Esophagus squamous epithelium (tissue), 5 donors: ENCODE results near the gene IMMT. TPM values are rescaled to one million over a fixed set of nuclear protein-coding genes. Genes with fewer than 3 reads are reported as not detected.
"Not testable (repeated sequence)": the region's sequence is repeated elsewhere in the genome, so short reads cannot be mapped to it uniquely, and the experiment has no call there.

Experiments used
- DNase-seq: peaks from one replicate; lab custom pipeline; 2025; lab: John Stamatoyannopoulos, UW
- H3K27ac ChIP-seq, 4 donors: fragments of 200-600 bp; sonication (generic); one replicate each; pipeline ENCODE4 v1.5.1; 2016 to 2019; ENCODE audit warnings: mild to moderate bottlenecking in 1 of 4
- H3K27me3 ChIP-seq, 4 donors: fragments of 200-600 bp; sonication (generic); 1 replicate in 3 of 4; 2 replicates in 1 of 4; pipeline versions ENCODE4 v1.5.1 to v1.6.0; 2017 to 2021; ENCODE audit warnings: antibody characterized with exemption in 1 of 4
- H3K36me3 ChIP-seq, 3 donors: fragments of 200-600 bp; sonication (generic); one replicate each; pipeline ENCODE4 v1.5.1; 2016 to 2019
- H3K4me1 ChIP-seq, 3 donors: fragments of 200-600 bp; sonication (generic); one replicate each; pipeline ENCODE4 v1.5.1; 2017 to 2019
- H3K4me3 ChIP-seq, 4 donors: fragments of 200-600 bp; sonication (generic); 1 replicate in 3 of 4; 2 replicates in 1 of 4; pipeline ENCODE4 v1.5.1; 2016 to 2019; ENCODE audit warnings: mild to moderate bottlenecking in 2 of 4, moderate library complexity in 1 of 4
- H3K9me3 ChIP-seq, 3 donors: fragments of 200-600 bp; sonication (generic); one replicate each; pipeline ENCODE4 v1.5.1; 2016 to 2019
- POLR2A ChIP-seq, 4 donors: fragments of 450-650 bp; IDR thresholded peaks; one replicate each; pipeline ENCODE4 v1.6.1; 2017; ENCODE audit warnings: antibody characterized with exemption in 4 of 4, mild to moderate bottlenecking in 4 of 4, moderate library complexity in 3 of 4
- WGBS, 2 donors: methylation state at CpG; one replicate each; pipeline ENCODE4 v1.1.5; 2018; 5-methylcytosine and 5-hydroxymethylcytosine counted together
- intact Hi-C: fragments of 100-400 bp; cut with DNase I; formaldehyde crosslinking; loops from one replicate; pipeline ENCODE4 v1.15.0; 2022
- total RNA-seq, 4 donors: library from RNA; depleted of rRNA; stranded (reverse); fragments of >200 nt; gene quantifications; one replicate each; pipeline ENCODE4 v1.1.0, GENCODE V29; 2016
- TF ChIP-seq, protein P1 (sequence below), 6 experiments: fragments of 450-650 bp in 4 of 6; fragments of 200-600 bp in 2 of 6; sonication (generic) in 2 of 6; IDR thresholded peaks; one replicate each; pipeline ENCODE4 v1.5.1; 2016 to 2019; ENCODE audit warnings: antibody characterized with exemption in 6 of 6, mild to moderate bottlenecking in 4 of 6, moderate library complexity in 4 of 6
- donor health status: DM: yes; HTN: yes; CAD: no.

IMMT gene
- 10 to 100 TPM; 40.1 to 55.1 (median 49.0) TPM for total RNA-seq

DNA sequence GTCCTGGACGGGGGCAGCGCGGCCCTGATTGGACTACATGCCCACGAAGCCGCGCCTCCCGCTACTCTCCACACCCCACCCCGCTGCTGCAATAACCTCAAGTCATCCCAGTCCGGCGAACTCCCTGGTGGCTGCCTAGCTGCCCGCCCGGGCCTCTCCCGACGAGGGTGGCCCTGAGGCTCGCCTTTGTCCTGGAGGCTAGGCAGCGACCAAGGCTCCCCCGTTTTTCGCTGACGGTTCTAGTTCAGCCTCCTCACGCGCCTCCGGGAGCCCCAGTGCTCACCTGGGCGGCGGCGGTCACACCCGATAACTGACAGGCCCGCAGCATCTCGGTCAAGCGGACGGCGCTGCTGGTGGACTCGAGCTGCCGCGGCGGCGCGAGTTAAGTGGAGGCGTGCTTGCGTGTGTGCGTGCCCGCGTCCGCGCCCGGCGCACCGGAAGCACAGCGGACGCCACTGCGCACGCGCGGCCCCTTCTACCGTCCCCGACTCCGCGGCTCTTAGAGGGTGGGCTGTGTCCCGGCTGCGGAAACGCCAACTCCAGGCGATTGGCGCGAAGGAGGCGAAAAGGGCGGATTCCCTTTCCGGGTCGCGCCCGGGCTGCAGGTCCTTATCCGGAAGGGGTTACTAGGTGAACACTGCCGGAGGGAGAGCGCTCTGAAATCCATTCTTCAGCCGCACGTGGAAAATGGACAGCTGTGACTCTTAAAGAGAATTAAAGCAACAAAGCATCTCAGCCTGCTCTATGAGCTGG, at the start of gene IMMT:
IMMT (minus strand) TSS at position 408 of the 753 bp plus-strand sequence; CDS start at position 328, 80 bp downstream.
- peak; percentile 86 for DNase-seq
- 0% methylated on average over 10 of the region's 74 CpGs for WGBS, 2 donors

DNA sequence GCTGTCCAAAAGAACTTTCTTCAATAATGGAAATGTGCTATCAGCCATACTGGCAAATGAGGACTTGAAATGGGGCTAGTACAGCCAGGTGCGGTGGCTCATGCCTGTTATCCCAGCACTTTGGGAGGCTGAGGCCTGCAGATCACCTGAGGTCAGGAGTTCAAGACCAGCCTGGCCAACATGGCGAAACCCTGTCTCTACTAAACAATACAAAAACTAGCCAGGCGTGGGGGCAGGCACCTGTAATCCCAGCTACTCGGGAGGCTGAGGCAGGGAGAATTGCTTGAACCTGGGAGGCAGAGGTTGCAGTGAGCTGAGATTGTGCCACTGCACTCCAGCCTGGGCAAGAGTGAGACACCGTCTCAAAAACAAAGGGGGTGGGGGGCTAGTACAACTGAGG, 49.5 kb upstream of the IMMT start:
- H3K27me3 ChIP-seq, H3K36me3 ChIP-seq, H3K4me3 ChIP-seq, intact Hi-C loops, H3K9me3 ChIP-seq, H3K27ac ChIP-seq, DNase-seq: not testable (repeated sequence)
- H3K4me1 ChIP-seq: peaks cover 0 to 26% (median 0%) of the 10 kb centered on the region in 3 donors
- 95 to 97% methylated on average over 4 to 5 of the region's 5 CpGs for WGBS, 2 donors

More for the DNA sequence above, at the start of gene IMMT:
- Histone ChIP-seq H3K9me3 (no peaks in the 10 kb centered on the region), H3K27me3 (no peaks in the 10 kb centered on the region), H3K4me3 (peak within 1 kb of the TSS; percentile 76 to 92 (median 86)), H3K4me1 (peaks cover 14 to 67% (median 22%) of the 10 kb centered on the region in 3 donors), H3K27ac (peak within 1 kb of the TSS; percentile 95 to 99 (median 98)), H3K36me3 (peaks cover 0 to 7% (median 0%) of the 10 kb centered on the region in 3 donors)
- intact Hi-C loops: no loop called here
- TF ChIP-seq, protein P1, sequence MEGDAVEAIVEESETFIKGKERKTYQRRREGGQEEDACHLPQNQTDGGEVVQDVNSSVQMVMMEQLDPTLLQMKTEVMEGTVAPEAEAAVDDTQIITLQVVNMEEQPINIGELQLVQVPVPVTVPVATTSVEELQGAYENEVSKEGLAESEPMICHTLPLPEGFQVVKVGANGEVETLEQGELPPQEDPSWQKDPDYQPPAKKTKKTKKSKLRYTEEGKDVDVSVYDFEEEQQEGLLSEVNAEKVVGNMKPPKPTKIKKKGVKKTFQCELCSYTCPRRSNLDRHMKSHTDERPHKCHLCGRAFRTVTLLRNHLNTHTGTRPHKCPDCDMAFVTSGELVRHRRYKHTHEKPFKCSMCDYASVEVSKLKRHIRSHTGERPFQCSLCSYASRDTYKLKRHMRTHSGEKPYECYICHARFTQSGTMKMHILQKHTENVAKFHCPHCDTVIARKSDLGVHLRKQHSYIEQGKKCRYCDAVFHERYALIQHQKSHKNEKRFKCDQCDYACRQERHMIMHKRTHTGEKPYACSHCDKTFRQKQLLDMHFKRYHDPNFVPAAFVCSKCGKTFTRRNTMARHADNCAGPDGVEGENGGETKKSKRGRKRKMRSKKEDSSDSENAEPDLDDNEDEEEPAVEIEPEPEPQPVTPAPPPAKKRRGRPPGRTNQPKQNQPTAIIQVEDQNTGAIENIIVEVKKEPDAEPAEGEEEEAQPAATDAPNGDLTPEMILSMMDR (IDR thresholded peaks at IDR 0.05): peak in 2 of 6 experiments; percentile 12 to 15
- peak in 3 of 4 donors; percentile 10 to 92 (median 86) for TF ChIP-seq POLR2A (IDR thresholded peaks at IDR 0.05)

DNA sequence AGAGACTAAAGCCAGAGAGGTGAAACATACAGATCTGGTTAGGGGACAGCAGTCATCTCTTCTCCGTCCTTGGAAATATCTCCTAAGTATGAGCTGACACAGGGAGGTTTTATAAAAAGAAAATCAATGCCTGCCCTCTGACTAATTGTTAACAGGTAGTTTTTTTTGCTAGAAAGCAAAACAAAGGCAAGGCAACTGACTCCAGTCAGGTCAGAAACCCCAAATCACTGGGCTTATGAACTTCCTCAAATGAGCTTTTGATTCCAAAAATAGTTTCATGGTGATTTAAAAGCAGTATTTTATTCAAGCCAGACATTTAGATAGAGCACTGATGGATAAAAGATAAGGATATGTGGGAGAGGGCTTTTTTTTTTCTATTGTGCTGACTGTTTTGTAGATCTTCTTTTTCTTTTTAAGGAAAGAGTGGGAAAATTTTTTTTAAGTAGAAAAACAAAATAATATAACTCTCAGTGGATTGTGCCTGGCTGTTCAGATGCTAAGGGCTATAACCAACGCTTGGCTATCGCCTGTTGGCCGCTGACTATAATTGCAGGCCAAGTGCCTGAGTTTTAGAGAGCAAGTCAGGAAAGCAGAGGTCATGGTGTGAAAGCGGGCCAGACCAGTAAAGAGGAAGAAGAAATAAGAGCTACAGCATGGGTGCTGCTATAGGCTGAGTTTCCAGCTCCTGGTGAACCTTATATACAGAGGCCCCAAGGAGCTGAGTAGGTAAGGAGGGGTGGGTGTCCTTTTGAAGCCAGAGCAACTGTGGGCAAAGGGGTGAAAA, 48.9 kb upstream of the IMMT start:
- Histone ChIP-seq H3K4me1 (peaks cover 0 to 19% (median 0%) of the 10 kb centered on the region in 3 donors), H3K4me3 (no peak overlapping the region), H3K36me3 (no peaks in the 10 kb centered on the region), H3K27me3 (no peaks in the 10 kb centered on the region), H3K27ac (peak overlapping the region in 2 of 4 donors; percentile 20 to 33), H3K9me3 (no peaks in the 10 kb centered on the region)
- WGBS, 2 donors: 80 to 81% methylated on average over 5 of the region's 5 CpGs
- intact Hi-C loops: no loop called here
- no peak for DNase-seq
- TF ChIP-seq, protein P1 (IDR thresholded peaks at IDR 0.05): no peak
- no peak for TF ChIP-seq POLR2A (IDR thresholded peaks at IDR 0.05)

DNA sequence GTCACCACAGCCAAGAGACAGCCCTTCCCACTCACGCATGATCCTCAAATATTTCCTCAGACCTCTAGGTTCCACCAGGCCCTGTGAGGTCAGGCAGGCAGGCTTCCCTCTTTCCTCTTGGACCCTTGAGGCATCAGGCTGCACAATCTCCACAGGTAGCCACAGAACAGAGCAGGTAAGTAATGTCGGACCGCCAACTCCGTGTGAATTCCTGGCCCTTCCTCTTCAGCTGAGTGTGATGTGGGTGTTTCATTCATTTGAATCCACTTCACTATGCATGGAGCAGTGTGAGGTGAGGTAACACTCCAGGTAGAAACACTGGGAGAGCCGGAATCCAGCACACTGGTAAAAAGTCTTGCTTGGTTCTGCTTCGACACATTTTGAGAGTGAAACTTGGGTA, 48.0 kb upstream of the IMMT start:
- Histone ChIP-seq H3K9me3 (no peaks in the 10 kb centered on the region), H3K4me1 (peaks cover 0 to 14% (median 0%) of the 10 kb centered on the region in 3 donors), H3K4me3 (no peak overlapping the region), H3K27me3 (no peaks in the 10 kb centered on the region), H3K36me3 (no peaks in the 10 kb centered on the region), H3K27ac (peak overlapping the region in 1 of 4 donors; percentile 33)
- TF ChIP-seq, protein P1 (IDR thresholded peaks at IDR 0.05): no peak
- TF ChIP-seq POLR2A (IDR thresholded peaks at IDR 0.05): no peak
- WGBS, 2 donors: 61 to 72% methylated on average over 6 of the region's 6 CpGs
- intact Hi-C loops: no loop called here
- DNase-seq: no peak

DNA sequence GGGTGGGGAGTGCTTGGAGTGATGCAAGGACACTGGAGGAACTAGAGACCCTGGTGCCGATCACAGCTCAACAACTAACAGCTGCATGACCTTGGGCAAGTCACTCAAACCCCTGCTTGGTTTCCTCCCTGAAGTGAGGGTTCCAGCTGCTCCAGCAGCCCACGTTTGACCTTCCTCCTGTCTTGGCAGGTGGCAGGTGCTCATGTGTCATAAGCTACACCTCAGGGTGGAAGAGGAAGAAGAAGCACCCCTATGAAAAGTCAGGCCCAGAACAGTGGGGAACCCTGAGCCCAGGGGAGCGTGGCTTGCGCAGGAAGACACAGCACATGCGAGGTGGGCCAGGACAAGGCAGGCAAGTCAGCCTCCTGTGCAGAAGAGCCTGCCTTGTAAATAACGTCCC, 46.3 kb upstream of the IMMT start:
- Histone ChIP-seq H3K4me3 (no peak overlapping the region), H3K27ac (no peak overlapping the region), H3K27me3 (no peaks in the 10 kb centered on the region), H3K4me1 (peaks cover 0 to 14% (median 0%) of the 10 kb centered on the region in 3 donors), H3K36me3 (no peaks in the 10 kb centered on the region), H3K9me3 (no peaks in the 10 kb centered on the region)
- no peak for DNase-seq
- intact Hi-C loops: no loop called here
- 71 to 72% methylated on average over 5 to 6 of the region's 6 CpGs for WGBS, 2 donors
- TF ChIP-seq, protein P1 (IDR thresholded peaks at IDR 0.05): no peak
- TF ChIP-seq POLR2A (IDR thresholded peaks at IDR 0.05): no peak
